ENCODE data around the gene CDH16.
A peak's percentile ranks its signal among the peaks of the same experiment; 100 is the strongest.
"Not testable (repeated sequence)": the region's sequence is repeated elsewhere in the genome, so short reads cannot be mapped to it uniquely, and the experiment has no call there.

The CDH16 gene

DNA sequence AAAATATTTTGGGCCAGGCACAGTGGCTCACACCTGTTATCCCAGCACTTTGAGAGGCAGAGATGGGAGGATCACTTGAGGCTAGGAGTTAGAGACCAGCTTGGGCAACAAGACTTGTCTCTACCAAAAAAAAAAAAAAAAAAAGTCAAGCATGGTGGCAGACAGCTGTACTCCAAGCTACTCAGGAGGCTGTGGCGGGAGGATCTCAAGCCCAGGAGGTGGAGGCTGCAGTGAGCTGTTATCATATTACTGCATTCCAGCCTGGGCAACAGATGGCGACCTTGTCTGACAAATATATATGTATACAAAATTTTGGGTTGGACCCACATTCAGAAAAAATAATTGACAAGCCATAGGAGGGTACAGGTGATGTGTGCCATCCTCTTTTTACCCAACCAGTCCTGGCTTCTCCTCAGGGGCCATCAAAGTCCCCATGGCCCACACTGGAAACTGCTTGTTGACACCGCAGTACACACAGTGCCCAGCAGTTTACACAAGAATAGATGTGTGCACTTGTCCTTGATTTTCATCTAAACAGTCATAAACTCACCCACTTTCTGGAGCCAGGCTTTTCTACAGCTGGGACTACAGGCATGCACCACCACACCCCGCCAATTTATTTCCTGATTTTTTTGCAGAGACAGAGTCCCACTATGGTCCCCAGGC is 18.3 kb upstream of the CDH16 start:
- H3K27ac Mint-ChIP-seq = no peak overlapping the region
- peaks cover 53% of the 10 kb centered on the region for H3K4me1 Mint-ChIP-seq
- ATAC-seq = no peak
- no peak overlapping the region for H3K4me3 Mint-ChIP-seq
- H3K36me3 Mint-ChIP-seq = peaks cover 26% of the 10 kb centered on the region
- H3K9me3 Mint-ChIP-seq = no peaks in the 10 kb centered on the region
- no peaks in the 10 kb centered on the region for H3K27me3 Mint-ChIP-seq

DNA sequence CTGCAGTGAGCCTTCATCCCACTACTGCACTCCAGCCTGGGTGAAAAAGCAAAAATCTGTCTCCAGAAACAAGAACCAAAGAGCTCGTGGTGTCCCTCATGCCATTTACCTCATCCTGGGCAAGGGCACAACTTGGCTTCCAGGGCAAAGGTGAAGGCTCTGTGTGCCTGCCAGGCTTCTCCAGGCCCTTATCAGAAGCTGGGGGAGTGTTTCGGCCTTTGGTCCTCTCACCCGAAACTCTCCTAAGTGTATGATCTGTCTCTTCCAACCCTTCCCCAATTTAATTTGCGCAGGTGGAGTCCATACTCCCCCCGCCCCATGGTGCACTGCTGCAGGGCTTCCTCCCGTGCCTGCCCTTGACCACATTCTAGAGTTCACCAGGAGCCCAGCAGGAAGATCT is 17.8 kb upstream of the CDH16 start:
- Mint-ChIP-seq H3K27me3 (no peaks in the 10 kb centered on the region), H3K36me3 (peaks cover 26% of the 10 kb centered on the region), H3K4me1 (peaks cover 59% of the 10 kb centered on the region), H3K27ac (peak overlapping the region; percentile 99), H3K4me3 (peak overlapping the region; percentile 2), H3K9me3 (no peaks in the 10 kb centered on the region)
- no peak for ATAC-seq

GRCh38 chr16:66935314-66936011 is 16.8 kb upstream of the CDH16 start, which contains the start of gene CES2:
CES2 (plus strand) TSS chr16:66935516; CDS start chr16:66935636, 120 bp downstream.
- Mint-ChIP-seq H3K4me1 (peaks cover 59% of the 10 kb centered on the region), H3K36me3 (peaks cover 26% of the 10 kb centered on the region), H3K27me3 (no peaks in the 10 kb centered on the region), H3K4me3 (peak within 1 kb of the TSS; percentile 98), H3K9me3 (no peaks in the 10 kb centered on the region), H3K27ac (peak within 1 kb of the TSS; percentile 99)
- ATAC-seq = no peak

DNA sequence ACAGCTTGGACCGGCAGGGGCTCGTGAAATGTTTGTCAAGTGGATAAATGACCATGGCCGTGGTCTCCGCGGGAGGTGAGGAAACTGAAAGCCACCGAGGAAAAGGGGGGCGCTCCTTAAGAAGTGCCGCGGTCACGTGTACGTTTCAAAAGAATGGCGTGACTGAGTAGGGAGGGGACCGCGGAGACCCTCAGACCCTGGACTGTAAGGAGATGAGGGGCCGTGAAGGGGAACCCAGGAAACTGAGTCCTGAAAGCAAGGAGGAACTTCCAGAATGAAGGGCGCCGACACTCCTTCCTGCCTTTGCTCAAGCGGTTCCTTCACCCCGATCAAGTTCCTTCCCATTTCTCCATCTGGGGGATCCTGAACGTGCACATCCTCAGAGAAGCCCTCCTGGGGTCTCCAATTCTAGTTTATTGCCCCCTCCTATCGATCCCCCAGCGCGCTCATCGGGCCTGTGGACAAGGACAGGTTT is 16.2 kb upstream of the CDH16 start:
- not testable (repeated sequence) for H3K27me3 Mint-ChIP-seq, ATAC-seq, H3K9me3 Mint-ChIP-seq
- H3K36me3 Mint-ChIP-seq = peaks cover 26% of the 10 kb centered on the region
- H3K27ac Mint-ChIP-seq = peak overlapping the region; percentile 99
- peaks cover 59% of the 10 kb centered on the region for H3K4me1 Mint-ChIP-seq
- H3K4me3 Mint-ChIP-seq = peak overlapping the region; percentile 98

- Mint-ChIP-seq H3K9me3 (no peaks in the 10 kb centered on the region), H3K4me3 (peak within 1 kb of the TSS; percentile 98), H3K27ac (peak within 1 kb of the TSS; percentile 99), H3K4me1 (peaks cover 59% of the 10 kb centered on the region), H3K36me3 (peaks cover 26% of the 10 kb centered on the region), H3K27me3 (no peaks in the 10 kb centered on the region)
- ATAC-seq = peak; percentile 89
These were observed 15.6 kb upstream of the CDH16 start, which contains the start of gene CIAO2B for GRCh38 chr16:66934138-66934838. CIAO2B (minus strand) TSS chr16:66934402; CDS start chr16:66934364, 38 bp downstream.

DNA sequence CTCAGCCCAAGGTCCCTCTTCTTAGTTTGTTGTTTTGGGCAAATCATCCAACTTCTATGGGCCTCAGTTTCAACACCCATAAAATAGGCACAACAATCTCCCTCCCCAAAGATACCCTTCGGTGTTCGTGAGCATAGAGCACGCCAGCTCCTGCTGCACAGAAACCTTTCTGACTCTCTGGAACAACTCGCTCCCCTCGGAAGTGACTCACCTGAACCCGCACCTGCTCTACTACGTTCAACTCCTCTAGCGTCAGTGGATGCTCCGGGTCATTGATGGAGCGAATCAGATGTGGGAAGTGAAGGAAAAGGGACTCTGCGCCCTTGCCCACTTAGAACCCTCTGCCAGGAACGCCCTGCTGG is 15.1 kb upstream of the CDH16 start:
- H3K4me1 Mint-ChIP-seq = peaks cover 59% of the 10 kb centered on the region
- H3K9me3 Mint-ChIP-seq = no peaks in the 10 kb centered on the region
- peak overlapping the region; percentile 98 for H3K4me3 Mint-ChIP-seq
- peaks cover 26% of the 10 kb centered on the region for H3K36me3 Mint-ChIP-seq
- no peaks in the 10 kb centered on the region for H3K27me3 Mint-ChIP-seq
- ATAC-seq = peak; percentile 44
- H3K27ac Mint-ChIP-seq = peak overlapping the region; percentile 99

DNA sequence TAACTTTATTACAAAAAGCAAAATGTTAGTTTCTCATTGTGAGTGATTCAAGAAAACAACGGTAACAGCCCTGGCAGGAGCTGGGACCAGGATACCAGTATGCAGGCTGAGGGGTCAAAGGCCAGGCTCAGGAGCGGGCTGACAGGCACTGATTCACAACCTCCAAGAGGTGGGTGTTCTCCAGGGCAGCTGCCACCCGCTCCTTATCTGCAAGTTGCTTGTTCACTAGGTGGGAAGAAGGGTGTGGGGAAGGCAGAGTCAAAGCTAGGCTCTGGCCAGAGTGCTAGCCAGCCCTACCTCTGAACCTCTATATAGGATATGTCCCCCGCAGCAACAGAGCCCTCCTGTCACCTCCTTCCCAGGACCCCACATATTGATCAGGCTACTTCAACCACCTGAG is 13.4 kb upstream of the CDH16 start:
- H3K4me3 Mint-ChIP-seq = no peak overlapping the region
- H3K36me3 Mint-ChIP-seq = peaks cover 37% of the 10 kb centered on the region
- peaks cover 57% of the 10 kb centered on the region for H3K4me1 Mint-ChIP-seq
- H3K9me3 Mint-ChIP-seq = no peaks in the 10 kb centered on the region
- no peaks in the 10 kb centered on the region for H3K27me3 Mint-ChIP-seq
- no peak overlapping the region for H3K27ac Mint-ChIP-seq
- ATAC-seq = no peak

- H3K27ac Mint-ChIP-seq = no peak overlapping the region
- no peak overlapping the region for H3K4me3 Mint-ChIP-seq
- H3K36me3 Mint-ChIP-seq = peaks cover 37% of the 10 kb centered on the region
- no peaks in the 10 kb centered on the region for H3K9me3 Mint-ChIP-seq
- H3K4me1 Mint-ChIP-seq = peaks cover 57% of the 10 kb centered on the region
- H3K27me3 Mint-ChIP-seq = peaks cover 1% of the 10 kb centered on the region
- ATAC-seq = no peak
These were observed 13.0 kb upstream of the CDH16 start for GRCh38 chr16:66931665-66932064.

DNA sequence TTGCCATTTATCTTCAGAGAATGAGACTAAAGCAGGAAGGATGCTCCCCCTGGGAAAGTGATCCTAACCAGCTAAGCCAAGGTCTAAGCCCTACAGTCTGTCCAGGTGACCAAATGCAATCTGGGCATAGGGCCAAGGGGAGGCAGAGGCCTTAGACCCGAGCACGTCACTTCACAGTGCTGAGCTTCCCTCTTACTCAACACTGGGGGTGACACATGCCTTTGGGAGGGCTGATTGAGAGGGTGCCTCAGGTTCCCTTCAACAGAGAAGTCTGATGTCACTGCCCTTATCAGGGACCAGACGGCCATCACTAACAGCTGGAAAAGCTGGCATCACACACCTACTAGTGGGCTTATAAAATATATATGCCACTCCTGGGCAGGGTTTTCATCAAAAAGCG is 11.5 kb upstream of the CDH16 start:
- H3K9me3 Mint-ChIP-seq = no peaks in the 10 kb centered on the region
- H3K36me3 Mint-ChIP-seq = peaks cover 37% of the 10 kb centered on the region
- peaks cover 16% of the 10 kb centered on the region for H3K27me3 Mint-ChIP-seq
- no peak for ATAC-seq
- H3K27ac Mint-ChIP-seq = no peak overlapping the region
- no peak overlapping the region for H3K4me3 Mint-ChIP-seq
- peaks cover 53% of the 10 kb centered on the region for H3K4me1 Mint-ChIP-seq

DNA sequence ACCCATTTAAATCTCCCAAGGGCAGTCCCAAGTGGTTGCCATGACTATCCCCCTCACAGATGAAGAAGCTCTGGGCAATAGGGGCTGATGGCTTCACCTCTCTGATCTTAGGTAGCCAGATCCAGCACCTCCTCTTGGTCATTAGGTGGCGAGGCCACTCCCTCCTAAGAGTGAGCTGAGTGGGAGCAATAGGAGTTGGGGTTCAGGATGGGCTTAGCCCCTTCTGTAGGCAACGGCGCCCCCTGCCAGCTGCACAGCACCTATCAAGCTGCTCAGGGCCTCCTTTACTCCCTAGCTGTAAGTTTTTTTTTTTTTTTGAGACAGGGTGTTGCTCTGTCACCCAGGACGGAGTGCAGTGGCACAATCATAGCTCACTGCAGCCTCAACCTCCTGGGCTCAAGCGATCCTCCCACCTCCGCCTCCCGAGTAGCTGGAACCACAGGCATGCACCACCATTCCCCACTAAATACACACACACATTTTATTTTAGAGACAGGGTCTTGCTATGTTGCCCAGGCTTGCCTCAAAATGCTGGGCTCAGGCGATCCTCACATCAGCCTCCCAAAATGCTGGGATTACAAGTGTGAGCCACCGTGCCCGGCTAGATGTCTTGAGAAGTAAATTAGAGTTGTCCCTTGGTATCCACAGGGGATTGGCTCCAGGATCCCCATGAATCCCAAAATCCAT is 10.2 kb upstream of the CDH16 start:
- H3K4me3 Mint-ChIP-seq = no peak overlapping the region
- no peak overlapping the region for H3K27ac Mint-ChIP-seq
- no peak for ATAC-seq
- H3K4me1 Mint-ChIP-seq = peaks cover 45% of the 10 kb centered on the region
- H3K9me3 Mint-ChIP-seq = no peaks in the 10 kb centered on the region
- peaks cover 32% of the 10 kb centered on the region for H3K36me3 Mint-ChIP-seq
- H3K27me3 Mint-ChIP-seq = peaks cover 30% of the 10 kb centered on the region

DNA sequence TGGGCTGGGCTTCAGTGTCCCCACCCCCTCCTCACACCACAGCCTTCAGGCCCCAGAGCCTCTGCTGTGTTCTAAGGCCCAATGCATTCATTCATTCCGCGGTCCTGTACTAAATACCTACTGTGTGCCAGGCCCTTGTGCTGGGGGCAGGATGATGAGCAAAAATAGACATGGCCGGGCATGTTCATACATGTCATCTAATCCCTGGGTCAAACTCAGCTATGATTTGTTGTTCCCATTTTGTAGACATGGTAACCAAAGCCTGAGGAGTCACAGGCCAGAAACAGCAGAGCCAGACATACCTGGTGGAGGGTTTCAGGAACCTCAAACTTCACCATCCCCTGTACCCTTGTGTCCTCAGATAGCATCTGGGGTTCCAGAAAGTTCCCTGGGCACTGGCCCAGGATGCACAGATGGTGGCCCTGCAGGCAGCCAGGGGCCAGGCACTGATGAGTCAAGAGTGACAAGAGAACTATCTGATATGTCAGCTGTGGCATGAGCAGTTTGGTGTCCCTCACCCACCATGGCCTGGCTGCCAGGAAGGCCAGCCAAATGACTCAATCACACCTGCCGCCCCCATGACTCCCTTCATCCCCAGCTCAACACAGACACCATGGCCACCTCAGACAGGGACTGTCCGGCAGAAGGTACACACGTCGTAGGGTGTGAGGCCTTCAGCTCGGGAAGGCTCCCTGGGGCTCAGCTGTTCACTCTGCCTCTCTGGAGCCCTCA is 9.4 kb upstream of the CDH16 start:
- ATAC-seq = no peak
- H3K27ac Mint-ChIP-seq = no peak overlapping the region

GRCh38 chr16:66926961-66927436 is 8.3 kb upstream of the CDH16 start:
- no peaks in the 10 kb centered on the region for H3K9me3 Mint-ChIP-seq
- H3K4me1 Mint-ChIP-seq = peaks cover 36% of the 10 kb centered on the region
- peak; percentile 25 for ATAC-seq
- peaks cover 42% of the 10 kb centered on the region for H3K27me3 Mint-ChIP-seq
- no peak overlapping the region for H3K27ac Mint-ChIP-seq
- H3K4me3 Mint-ChIP-seq = no peak overlapping the region
- peaks cover 16% of the 10 kb centered on the region for H3K36me3 Mint-ChIP-seq

More for the DNA sequence above, 9.4 kb upstream of the CDH16 start:
- H3K36me3 Mint-ChIP-seq = peaks cover 26% of the 10 kb centered on the region
- H3K27me3 Mint-ChIP-seq = peaks cover 37% of the 10 kb centered on the region
- peaks cover 45% of the 10 kb centered on the region for H3K4me1 Mint-ChIP-seq
- no peak overlapping the region for H3K4me3 Mint-ChIP-seq
- no peaks in the 10 kb centered on the region for H3K9me3 Mint-ChIP-seq

DNA sequence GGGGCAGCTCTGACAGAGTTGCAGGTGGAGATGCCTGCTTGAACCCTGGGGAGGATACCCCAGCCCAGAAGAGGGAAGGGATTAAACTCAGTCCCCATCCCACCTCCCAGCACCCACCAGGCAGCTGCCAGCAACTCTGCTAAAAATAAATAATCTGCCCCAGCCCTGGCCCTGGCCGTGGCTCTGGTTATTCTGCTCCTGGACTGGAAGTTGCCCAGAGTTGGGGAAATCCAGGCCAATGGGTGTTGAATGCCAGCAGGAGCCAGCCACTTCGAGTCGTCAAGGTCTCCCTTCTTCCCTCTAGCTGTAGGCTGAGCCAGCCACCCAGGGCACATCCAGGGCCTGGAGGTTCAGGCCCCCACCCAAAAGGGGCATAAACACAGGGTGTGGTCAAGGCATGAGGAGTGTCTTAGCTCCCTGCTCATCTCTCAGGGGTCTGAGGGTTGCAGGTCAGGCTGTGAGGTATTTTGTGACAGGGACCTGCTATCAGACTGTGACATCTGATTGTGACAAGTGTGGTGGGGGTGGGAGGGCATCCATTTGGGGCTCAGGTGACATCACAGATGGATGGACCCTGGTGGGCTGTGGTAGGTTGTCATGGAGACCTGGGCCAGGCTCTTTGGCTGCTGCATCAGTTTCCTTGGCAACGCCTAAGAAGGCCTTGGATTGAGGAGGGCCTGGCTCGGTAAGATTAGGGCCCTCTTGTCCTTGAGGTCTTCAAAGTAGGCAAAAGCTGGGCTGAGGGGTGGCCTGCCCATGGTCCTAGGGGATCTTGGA is 7.7 kb upstream of the CDH16 start:
- no peak for ATAC-seq
- Mint-ChIP-seq H3K27ac (no peak overlapping the region), H3K4me1 (peaks cover 30% of the 10 kb centered on the region), H3K9me3 (no peaks in the 10 kb centered on the region), H3K36me3 (peaks cover 11% of the 10 kb centered on the region), H3K27me3 (peaks cover 46% of the 10 kb centered on the region), H3K4me3 (no peak overlapping the region)
